ENCODE measurements around the gene TFEC.

DNA sequence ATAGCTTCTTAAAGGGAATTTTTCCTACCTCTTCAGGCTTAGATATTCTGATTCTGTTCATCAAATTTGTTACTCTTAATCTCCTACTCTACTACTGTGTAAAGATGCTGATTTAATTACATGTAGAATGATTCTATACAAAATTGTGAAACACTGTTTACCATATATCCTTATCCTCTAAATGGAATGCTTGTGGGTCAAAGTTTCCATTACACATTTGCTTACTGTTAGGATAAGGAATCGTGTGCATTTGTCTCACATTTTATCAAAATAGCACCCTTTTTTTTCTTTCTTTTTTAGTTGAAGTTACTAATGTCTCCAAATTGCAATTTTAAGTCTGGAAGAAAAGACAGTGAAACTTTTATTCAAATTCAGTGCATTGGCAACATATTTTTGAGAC, 65.3 kb downstream of the TFEC start:
- TF ChIP-seq JUND (IDR thresholded peaks at IDR 0.05) (no peak), YY1 (IDR thresholded peaks at IDR 0.05) (no peak), TAF1 (conservative IDR thresholded peaks at IDR 0.05) (no peak), GABPA (IDR thresholded peaks at IDR 0.05 in 1 of 2, conservative IDR thresholded peaks at IDR 0.05 in 1 of 2) (no peak), HNF4G (IDR thresholded peaks at IDR 0.05) (no peak), RAD21 (IDR thresholded peaks at IDR 0.05) (no peak), NR2F2 (IDR thresholded peaks at IDR 0.05) (no peak)
- TF ChIP-seq, protein P1, sequence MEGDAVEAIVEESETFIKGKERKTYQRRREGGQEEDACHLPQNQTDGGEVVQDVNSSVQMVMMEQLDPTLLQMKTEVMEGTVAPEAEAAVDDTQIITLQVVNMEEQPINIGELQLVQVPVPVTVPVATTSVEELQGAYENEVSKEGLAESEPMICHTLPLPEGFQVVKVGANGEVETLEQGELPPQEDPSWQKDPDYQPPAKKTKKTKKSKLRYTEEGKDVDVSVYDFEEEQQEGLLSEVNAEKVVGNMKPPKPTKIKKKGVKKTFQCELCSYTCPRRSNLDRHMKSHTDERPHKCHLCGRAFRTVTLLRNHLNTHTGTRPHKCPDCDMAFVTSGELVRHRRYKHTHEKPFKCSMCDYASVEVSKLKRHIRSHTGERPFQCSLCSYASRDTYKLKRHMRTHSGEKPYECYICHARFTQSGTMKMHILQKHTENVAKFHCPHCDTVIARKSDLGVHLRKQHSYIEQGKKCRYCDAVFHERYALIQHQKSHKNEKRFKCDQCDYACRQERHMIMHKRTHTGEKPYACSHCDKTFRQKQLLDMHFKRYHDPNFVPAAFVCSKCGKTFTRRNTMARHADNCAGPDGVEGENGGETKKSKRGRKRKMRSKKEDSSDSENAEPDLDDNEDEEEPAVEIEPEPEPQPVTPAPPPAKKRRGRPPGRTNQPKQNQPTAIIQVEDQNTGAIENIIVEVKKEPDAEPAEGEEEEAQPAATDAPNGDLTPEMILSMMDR (IDR thresholded peaks at IDR 0.05; ENCODE audit: low read depth, low read length, missing input control), result no peak
- TF ChIP-seq, protein P2, sequence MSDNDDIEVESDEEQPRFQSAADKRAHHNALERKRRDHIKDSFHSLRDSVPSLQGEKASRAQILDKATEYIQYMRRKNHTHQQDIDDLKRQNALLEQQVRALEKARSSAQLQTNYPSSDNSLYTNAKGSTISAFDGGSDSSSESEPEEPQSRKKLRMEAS (IDR thresholded peaks at IDR 0.05), result no peak
- TF ChIP-seq, protein P3, sequence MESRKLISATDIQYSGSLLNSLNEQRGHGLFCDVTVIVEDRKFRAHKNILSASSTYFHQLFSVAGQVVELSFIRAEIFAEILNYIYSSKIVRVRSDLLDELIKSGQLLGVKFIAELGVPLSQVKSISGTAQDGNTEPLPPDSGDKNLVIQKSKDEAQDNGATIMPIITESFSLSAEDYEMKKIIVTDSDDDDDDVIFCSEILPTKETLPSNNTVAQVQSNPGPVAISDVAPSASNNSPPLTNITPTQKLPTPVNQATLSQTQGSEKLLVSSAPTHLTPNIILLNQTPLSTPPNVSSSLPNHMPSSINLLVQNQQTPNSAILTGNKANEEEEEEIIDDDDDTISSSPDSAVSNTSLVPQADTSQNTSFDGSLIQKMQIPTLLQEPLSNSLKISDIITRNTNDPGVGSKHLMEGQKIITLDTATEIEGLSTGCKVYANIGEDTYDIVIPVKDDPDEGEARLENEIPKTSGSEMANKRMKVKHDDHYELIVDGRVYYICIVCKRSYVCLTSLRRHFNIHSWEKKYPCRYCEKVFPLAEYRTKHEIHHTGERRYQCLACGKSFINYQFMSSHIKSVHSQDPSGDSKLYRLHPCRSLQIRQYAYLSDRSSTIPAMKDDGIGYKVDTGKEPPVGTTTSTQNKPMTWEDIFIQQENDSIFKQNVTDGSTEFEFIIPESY (IDR thresholded peaks at IDR 0.05), result no peak
- TF ChIP-seq, protein P4, sequence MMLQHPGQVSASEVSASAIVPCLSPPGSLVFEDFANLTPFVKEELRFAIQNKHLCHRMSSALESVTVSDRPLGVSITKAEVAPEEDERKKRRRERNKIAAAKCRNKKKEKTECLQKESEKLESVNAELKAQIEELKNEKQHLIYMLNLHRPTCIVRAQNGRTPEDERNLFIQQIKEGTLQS (IDR thresholded peaks at IDR 0.05), result no peak

All from liver (tissue), 3 donors.